ENCODE results near the gene LTBP1.

DNA sequence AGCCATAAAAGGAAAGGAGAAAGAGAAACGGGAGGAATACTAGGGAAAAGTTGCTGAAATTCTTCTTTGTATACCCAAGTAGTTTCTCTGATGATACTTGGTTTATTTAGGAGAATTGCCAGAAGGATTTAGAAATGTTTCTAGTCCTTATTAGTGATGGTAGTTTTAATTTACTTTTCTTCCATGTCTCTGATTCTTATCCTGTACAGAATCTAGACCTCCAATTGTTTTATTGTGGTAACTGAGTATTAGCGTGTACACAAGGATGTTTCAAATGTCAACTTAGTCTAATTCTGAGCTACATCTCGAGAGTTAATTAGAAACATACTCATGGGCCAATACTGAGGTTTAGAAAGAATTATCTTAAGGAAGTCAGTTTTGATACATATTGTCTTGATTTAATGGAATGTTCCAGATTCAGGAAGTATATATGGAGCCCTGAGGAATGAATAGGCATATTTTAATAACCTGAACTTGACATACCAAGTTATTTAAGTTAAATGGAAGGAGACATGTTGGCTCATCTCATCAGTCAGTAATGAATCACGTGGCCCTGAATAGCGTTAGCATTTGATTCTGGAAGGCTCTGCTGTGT, 219.6 kb downstream of the LTBP1 start:
- TF ChIP-seq, protein P1, sequence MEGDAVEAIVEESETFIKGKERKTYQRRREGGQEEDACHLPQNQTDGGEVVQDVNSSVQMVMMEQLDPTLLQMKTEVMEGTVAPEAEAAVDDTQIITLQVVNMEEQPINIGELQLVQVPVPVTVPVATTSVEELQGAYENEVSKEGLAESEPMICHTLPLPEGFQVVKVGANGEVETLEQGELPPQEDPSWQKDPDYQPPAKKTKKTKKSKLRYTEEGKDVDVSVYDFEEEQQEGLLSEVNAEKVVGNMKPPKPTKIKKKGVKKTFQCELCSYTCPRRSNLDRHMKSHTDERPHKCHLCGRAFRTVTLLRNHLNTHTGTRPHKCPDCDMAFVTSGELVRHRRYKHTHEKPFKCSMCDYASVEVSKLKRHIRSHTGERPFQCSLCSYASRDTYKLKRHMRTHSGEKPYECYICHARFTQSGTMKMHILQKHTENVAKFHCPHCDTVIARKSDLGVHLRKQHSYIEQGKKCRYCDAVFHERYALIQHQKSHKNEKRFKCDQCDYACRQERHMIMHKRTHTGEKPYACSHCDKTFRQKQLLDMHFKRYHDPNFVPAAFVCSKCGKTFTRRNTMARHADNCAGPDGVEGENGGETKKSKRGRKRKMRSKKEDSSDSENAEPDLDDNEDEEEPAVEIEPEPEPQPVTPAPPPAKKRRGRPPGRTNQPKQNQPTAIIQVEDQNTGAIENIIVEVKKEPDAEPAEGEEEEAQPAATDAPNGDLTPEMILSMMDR (conservative IDR thresholded peaks at IDR 0.05; ENCODE audit: low read length) = no peak
- TF ChIP-seq EZH2phosphoT487 (IDR thresholded peaks at IDR 0.05; ENCODE audit: borderline replicate concordance, low read depth, low read length) = no peak
